RWPE2 (cell line): ENCODE results near the gene WEE1.

Experiments
- ATAC-seq: fragments of 200-7000 bp; cut with Tn5 transposase; 3 replicates; pipeline ENCODE4 v1.9.1; 2021; ENCODE audit warnings: low read depth
- DNase-seq: peaks from one replicate; pipeline ENCODE4 v3.0.0-alpha.2; 2020; ENCODE audit warnings: low spot score
- H3K27ac ChIP-seq: fragments of 450-650 bp; 2 replicates; pipeline ENCODE4 v1.5.1; 2017; ENCODE audit warnings: mild to moderate bottlenecking; ENCODE audit not compliant: poor library complexity, severe bottlenecking
- H3K27me3 ChIP-seq: fragments of 250-450 bp; sonication (Bioruptor Pico); 2 replicates; pipeline ENCODE4 v1.5.1; 2021; ENCODE audit warnings: mild to moderate bottlenecking, moderate library complexity; ENCODE audit not compliant: insufficient read depth, poor library complexity, severe bottlenecking
- H3K36me3 ChIP-seq: fragments of 250-450 bp; sonication (Bioruptor Pico); 2 replicates; pipeline ENCODE4 v1.5.1; 2020; ENCODE audit warnings: low read depth, mild to moderate bottlenecking, moderate library complexity
- H3K4me1 ChIP-seq: fragments of 250-450 bp; sonication (Bioruptor Pico); 2 replicates; pipeline ENCODE4 v1.5.1; 2021; ENCODE audit warnings: mild to moderate bottlenecking, moderate library complexity; ENCODE audit not compliant: insufficient read depth, poor library complexity, severe bottlenecking
- H3K4me3 ChIP-seq: fragments of 250-450 bp; sonication (Bioruptor Pico); 2 replicates; pipeline ENCODE4 v1.5.1; 2021; ENCODE audit warnings: mild to moderate bottlenecking, moderate library complexity; ENCODE audit not compliant: severe bottlenecking
- H3K9me3 ChIP-seq: fragments of 250-450 bp; sonication (Bioruptor Pico); 2 replicates; pipeline ENCODE4 v1.5.1; 2021; ENCODE audit warnings: mild to moderate bottlenecking, moderate library complexity; ENCODE audit not compliant: severe bottlenecking
- CTCF ChIP-seq: fragments of 450-650 bp; IDR thresholded peaks from one replicate; pipeline ENCODE4 v1.5.1; 2017; ENCODE audit warnings: mild to moderate bottlenecking, moderate library complexity; ENCODE audit not compliant: poor library complexity, severe bottlenecking

The WEE1 gene

GRCh38 chr11:9573052-9573774 lies at the start of gene WEE1:
Gene WEE1, plus strand, starts transcription at chr11:9573670. Its CDS starts 264 bp downstream, at chr11:9573934.
- Histone ChIP-seq H3K4me3 (peak within 1 kb of the TSS; percentile 90), H3K4me1 (peaks cover 36% of the 10 kb centered on the region), H3K27me3 (no peaks in the 10 kb centered on the region), H3K9me3 (no peaks in the 10 kb centered on the region), H3K36me3 (peaks cover 38% of the 10 kb centered on the region), H3K27ac (peak within 1 kb of the TSS; percentile 85)
- DNase-seq (peak; percentile 96), ATAC-seq (peak; percentile 86)
- TF ChIP-seq CTCF: no peak

GRCh38 chr11:9524001-9524400 lies 49.5 kb upstream of the WEE1 start:
- peaks cover 29% of the 10 kb centered on the region for H3K36me3 ChIP-seq
- ATAC-seq (no peak), DNase-seq (no peak)
- no peak overlapping the region for H3K27ac ChIP-seq
- peaks cover 9% of the 10 kb centered on the region for H3K4me1 ChIP-seq
- no peaks in the 10 kb centered on the region for H3K27me3 ChIP-seq
- H3K4me3 ChIP-seq: no peak overlapping the region
- no peak for TF ChIP-seq CTCF
- H3K9me3 ChIP-seq: no peaks in the 10 kb centered on the region

GRCh38 chr11:9525116-9525515 lies 48.4 kb upstream of the WEE1 start:
- no peaks in the 10 kb centered on the region for H3K9me3 ChIP-seq
- H3K36me3 ChIP-seq: peaks cover 29% of the 10 kb centered on the region
- H3K4me1 ChIP-seq: peaks cover 9% of the 10 kb centered on the region
- no peak overlapping the region for H3K4me3 ChIP-seq
- H3K27me3 ChIP-seq: no peaks in the 10 kb centered on the region
- ATAC-seq (no peak), DNase-seq (no peak)
- no peak for TF ChIP-seq CTCF
- no peak overlapping the region for H3K27ac ChIP-seq

- peak; percentile 56; the same call in 2 of the 3 replicates for ATAC-seq
- Histone ChIP-seq H3K9me3 (no peaks in the 10 kb centered on the region), H3K27ac (peak overlapping the region; percentile 43), H3K4me1 (peaks cover 9% of the 10 kb centered on the region), H3K27me3 (no peaks in the 10 kb centered on the region), H3K36me3 (peaks cover 21% of the 10 kb centered on the region), H3K4me3 (no peak overlapping the region)
- no peak for DNase-seq
- no peak for TF ChIP-seq CTCF
Observed at GRCh38 chr11:9527481-9528135, 45.9 kb upstream of the WEE1 start.

GRCh38 chr11:9528136-9528501 lies 45.4 kb upstream of the WEE1 start:
- peak overlapping the region; percentile 43 for H3K27ac ChIP-seq
- H3K9me3 ChIP-seq: no peaks in the 10 kb centered on the region
- no peaks in the 10 kb centered on the region for H3K27me3 ChIP-seq
- peaks cover 9% of the 10 kb centered on the region for H3K4me1 ChIP-seq
- DNase-seq: no peak
- no peak overlapping the region for H3K4me3 ChIP-seq
- no peak for ATAC-seq
- H3K36me3 ChIP-seq: peaks cover 21% of the 10 kb centered on the region
- no peak for TF ChIP-seq CTCF
